IPS-18c (cell line): ENCODE results near the gene CUTC.
"Not testable (repeated sequence)": the region's sequence is repeated elsewhere in the genome, so short reads cannot be mapped to it uniquely, and the experiment has no call there.

Source experiments
- H3K4me3 ChIP-seq: 2 replicates; pipeline ENCODE4 v1.7.0; 2013; ENCODE audit warnings: low read depth, mild to moderate bottlenecking, low read length, moderate library complexity; ENCODE audit not compliant: insufficient read depth
- H3K9me3 ChIP-seq: one replicate; pipeline ENCODE4 v1.6.1; 2013; ENCODE audit warnings: mild to moderate bottlenecking, low read length, moderate library complexity; ENCODE audit not compliant: control insufficient read depth, insufficient read depth

Gene CUTC

GRCh38 chr10:99734111-99734510, 2.1 kb downstream of the CUTC start:
- not testable (repeated sequence) for H3K9me3 ChIP-seq, H3K4me3 ChIP-seq

- no peak overlapping the region for H3K4me3 ChIP-seq
- no peaks in the 10 kb centered on the region for H3K9me3 ChIP-seq
These were observed 8.2 kb downstream of the CUTC start for GRCh38 chr10:99740260-99740659.

- Histone ChIP-seq H3K4me3 (no peak overlapping the region), H3K9me3 (no peaks in the 10 kb centered on the region)
These were observed 9.0 kb downstream of the CUTC start for GRCh38 chr10:99740933-99741559.

GRCh38 chr10:99742254-99742653, 10.2 kb downstream of the CUTC start:
- H3K9me3 ChIP-seq: no peaks in the 10 kb centered on the region
- no peak overlapping the region for H3K4me3 ChIP-seq

- H3K4me3 ChIP-seq: no peak overlapping the region
- H3K9me3 ChIP-seq: no peaks in the 10 kb centered on the region
These were observed 10.7 kb downstream of the CUTC start for GRCh38 chr10:99742701-99743100.

GRCh38 chr10:99743841-99744240, 11.8 kb downstream of the CUTC start:
- H3K4me3 ChIP-seq: no peak overlapping the region
- H3K9me3 ChIP-seq: no peaks in the 10 kb centered on the region

- H3K4me3 ChIP-seq, H3K9me3 ChIP-seq: not testable (repeated sequence)
These were observed 14.1 kb downstream of the CUTC start for GRCh38 chr10:99746166-99746565.

- Histone ChIP-seq H3K4me3 (no peak overlapping the region), H3K9me3 (no peaks in the 10 kb centered on the region)
These were observed 16.9 kb downstream of the CUTC start for GRCh38 chr10:99748823-99749451.

GRCh38 chr10:99750641-99751040, 18.6 kb downstream of the CUTC start:
- H3K4me3 ChIP-seq: no peak overlapping the region
- H3K9me3 ChIP-seq: no peaks in the 10 kb centered on the region

GRCh38 chr10:99754670-99755069, 22.6 kb downstream of the CUTC start:
- no peak overlapping the region for H3K4me3 ChIP-seq
- H3K9me3 ChIP-seq: no peaks in the 10 kb centered on the region

- H3K4me3 ChIP-seq: no peak overlapping the region
These were observed 24.1 kb downstream of the CUTC start for GRCh38 chr10:99756159-99756558.

GRCh38 chr10:99758211-99758891, 26.3 kb downstream of the CUTC start:
- no peak overlapping the region for H3K4me3 ChIP-seq
- no peaks in the 10 kb centered on the region for H3K9me3 ChIP-seq

More at GRCh38 chr10:99756159-99756558, 24.1 kb downstream of the CUTC start:
- H3K9me3 ChIP-seq: no peaks in the 10 kb centered on the region

GRCh38 chr10:99760321-99760720, 28.3 kb downstream of the CUTC start:
- no peaks in the 10 kb centered on the region for H3K9me3 ChIP-seq

GRCh38 chr10:99761365-99761764, 29.3 kb downstream of the CUTC start:
- H3K9me3 ChIP-seq: no peaks in the 10 kb centered on the region
- H3K4me3 ChIP-seq: no peak overlapping the region

More at GRCh38 chr10:99760321-99760720, 28.3 kb downstream of the CUTC start:
- H3K4me3 ChIP-seq: no peak overlapping the region

GRCh38 chr10:99765672-99766301, 33.8 kb downstream of the CUTC start:
- no peak overlapping the region for H3K4me3 ChIP-seq

GRCh38 chr10:99766302-99766681, 34.3 kb downstream of the CUTC start:
- H3K4me3 ChIP-seq: no peak overlapping the region

More at GRCh38 chr10:99765672-99766301, 33.8 kb downstream of the CUTC start:
- no peaks in the 10 kb centered on the region for H3K9me3 ChIP-seq

GRCh38 chr10:99767901-99768300, 35.9 kb downstream of the CUTC start:
- no peak overlapping the region for H3K4me3 ChIP-seq
- H3K9me3 ChIP-seq: no peaks in the 10 kb centered on the region

More at GRCh38 chr10:99766302-99766681, 34.3 kb downstream of the CUTC start:
- no peaks in the 10 kb centered on the region for H3K9me3 ChIP-seq

- H3K4me3 ChIP-seq: no peak overlapping the region
- no peaks in the 10 kb centered on the region for H3K9me3 ChIP-seq
These were observed 36.5 kb downstream of the CUTC start for GRCh38 chr10:99768556-99768955.
